HCT116 (cell line): ENCODE data around the gene TBC1D25. TPM values are rescaled to one million over a fixed set of nuclear protein-coding genes. Genes with fewer than 3 reads are reported as not detected.

ENCODE experiments used
- ATAC-seq: fragments of 200-7000 bp; cut with Tn5 transposase; 2 replicates; pipeline ENCODE4 v1.9.1; 2020; ENCODE audit warnings: mild to moderate bottlenecking, moderate library complexity
- BruUV-seq: library from RNA; stranded (reverse); fragments of 400-500 nt; replicated peaks from 2 replicates; lab custom pipeline; 2021; lab: Mats Ljungman, UMichigan
- CTCF ChIA-PET: fragments of 300-600 bp; sonication (Branson Sonifier 250); formaldehyde crosslinking; loops from one replicate; lab custom pipeline; 2021; ENCODE audit warnings: antibody characterized with exemption; lab: Charles Lee
- POLR2A ChIA-PET: fragments of 300-600, 350-600 bp; sonication (Branson Sonifier 250); formaldehyde crosslinking; loops from one replicate; lab custom pipeline; 2021; ENCODE audit warnings: antibody characterized with exemption; lab: Charles Lee
- RAD21 ChIA-PET, 2 experiments: fragments of 300-600 bp; sonication (Branson Sonifier 250); formaldehyde crosslinking; loops; one replicate each; lab custom pipeline; 2023; ENCODE audit warnings: low total read pairs in 2 of 2; ENCODE audit not compliant: uncharacterized antibody in 2 of 2, unreplicated experiment in 2 of 2, low non-redundant PET in 1 of 2; lab: Charles Lee
- DNase-seq: peaks from one replicate; pipeline ENCODE4 v3.0.0-alpha.2; 2010; ENCODE audit warnings: low read depth, low spot score
- H2AFZ ChIP-seq: fragments of 200-600 bp; shearing (Covaris generic), sonication (generic); 2 replicates; pipeline ENCODE4 v1.6.1; 2017; ENCODE audit warnings: low read depth, mixed run types, mixed read lengths, antibody characterized with exemption, low read length; ENCODE audit not compliant: poor library complexity, severe bottlenecking
- H3K27ac ChIP-seq: 2 replicates; pipeline ENCODE4 v1.5.1; 2012; ENCODE audit warnings: low read depth, low read length
- H3K27me3 ChIP-seq: fragments of 200-600 bp; sonication (generic); 2 replicates; pipeline ENCODE4 v1.6.1; 2016; ENCODE audit warnings: mixed run types, low read length, mixed read lengths; ENCODE audit not compliant: insufficient read depth
- H3K36me3 ChIP-seq, 2 experiments: fragments of 200-500 bp in 1 of 2; fragments of 200-600 bp in 1 of 2; sonication (Bioruptor generic) in 1 of 2; sonication (generic) in 1 of 2; 2 replicates each; pipeline versions ENCODE4 v1.5.1 to v1.6.1; 2014 to 2016; ENCODE audit warnings: low read length in 2 of 2, inconsistent platforms in 1 of 2, mixed read lengths in 1 of 2, mixed run types in 1 of 2; ENCODE audit not compliant: insufficient read depth in 2 of 2, control insufficient read depth in 1 of 2
- H3K4me1 ChIP-seq, 2 experiments: fragments of 200-600 bp in 1 of 2; sonication (generic) in 1 of 2; 2 replicates each; pipeline versions ENCODE4 v1.5.1 to v1.6.1; 2012 to 2017; ENCODE audit warnings: low read length in 2 of 2, inconsistent platforms in 1 of 2, mild to moderate bottlenecking in 1 of 2, mixed read lengths in 1 of 2, mixed run types in 1 of 2, moderate library complexity in 1 of 2; ENCODE audit not compliant: insufficient read depth in 2 of 2, control insufficient read depth in 1 of 2
- H3K4me2 ChIP-seq: fragments of 200-600 bp; sonication (generic); 2 replicates; pipeline ENCODE4 v1.6.1; 2017; ENCODE audit warnings: mixed run types, low read length, mixed read lengths
- H3K4me3 ChIP-seq, 2 experiments: fragments of 200-600 bp in 1 of 2; sonication (generic) in 1 of 2; replicated peaks in 1 of 2; 2 replicates each; pipeline ENCODE4 v1.5.1; 2011 to 2016; ENCODE audit warnings: low read length in 2 of 2, control low read depth in 1 of 2, low read depth in 1 of 2, mild to moderate bottlenecking in 1 of 2, mixed read lengths in 1 of 2, mixed run types in 1 of 2
- H3K79me2 ChIP-seq: fragments of 200-600 bp; sonication (generic); 2 replicates; pipeline ENCODE4 v1.6.1; 2017; ENCODE audit warnings: mild to moderate bottlenecking, mixed run types, low read length, moderate library complexity, mixed read lengths; ENCODE audit not compliant: insufficient read depth
- H3K9ac ChIP-seq: fragments of 200-600 bp; sonication (generic); 2 replicates; pipeline ENCODE4 v1.6.1; 2016; ENCODE audit warnings: low read length, mixed read lengths
- H3K9me2 ChIP-seq: fragments of 200-600 bp; sonication (generic), shearing (Covaris generic); 2 replicates; pipeline ENCODE4 v1.6.1; 2017; ENCODE audit warnings: mixed run types, mild to moderate bottlenecking, moderate library complexity; ENCODE audit not compliant: insufficient read depth
- H3K9me3 ChIP-seq, 2 experiments: fragments of 200-500 bp in 1 of 2; fragments of 200-600 bp in 1 of 2; sonication (Bioruptor generic) in 1 of 2; sonication (generic) in 1 of 2; 2 replicates each; pipeline ENCODE4 v1.6.1; 2014 to 2017; ENCODE audit warnings: low read length in 2 of 2, mixed read lengths in 2 of 2, inconsistent platforms in 1 of 2, low read depth in 1 of 2, mild to moderate bottlenecking in 1 of 2, mixed run types in 1 of 2, moderate library complexity in 1 of 2; ENCODE audit not compliant: control insufficient read depth in 1 of 2, insufficient read depth in 1 of 2
- H4K20me1 ChIP-seq: fragments of 200-600 bp; sonication (generic), shearing (Covaris generic); 2 replicates; pipeline ENCODE4 v1.6.1; 2017; ENCODE audit warnings: mixed run types, mild to moderate bottlenecking, moderate library complexity; ENCODE audit not compliant: insufficient read depth
- CTCF ChIP-seq, 3 experiments: fragments of 200-600 bp in 1 of 3; sonication (generic) in 1 of 3; IDR thresholded peaks in 2 of 3; conservative IDR thresholded peaks in 1 of 3; 2 replicates each; pipeline ENCODE4 v1.5.1; 2012 to 2017; ENCODE audit warnings: low read depth in 2 of 3, low read length in 2 of 3, antibody characterized with exemption in 1 of 3, borderline replicate concordance in 1 of 3, control low read depth in 1 of 3, mild to moderate bottlenecking in 1 of 3, mixed read lengths in 1 of 3, mixed run types in 1 of 3, moderate library complexity in 1 of 3; ENCODE audit not compliant: insufficient read depth in 1 of 3
- EZH2 ChIP-seq: fragments of 200-600 bp; sonication (generic); IDR thresholded peaks from 2 replicates; pipeline ENCODE4 v1.6.1; 2017; ENCODE audit warnings: antibody characterized with exemption, mixed run types
- EZH2phosphoT487 ChIP-seq: fragments of 200-600 bp; IDR thresholded peaks from 2 replicates; pipeline ENCODE4 v1.6.1; 2018; ENCODE audit warnings: antibody characterized with exemption, borderline replicate concordance
- FOSL1 ChIP-seq: IDR thresholded peaks from 2 replicates; pipeline ENCODE4 v1.6.1; 2012; ENCODE audit warnings: low read depth
- POLR2A ChIP-seq: IDR thresholded peaks from 2 replicates; pipeline ENCODE4 v1.7.0; 2011; ENCODE audit warnings: borderline replicate concordance; ENCODE audit not compliant: insufficient read depth, insufficient read length; ENCODE audit errors: extremely low read depth
- SIN3A ChIP-seq: IDR thresholded peaks from 2 replicates; pipeline ENCODE4 v1.6.1; 2012; ENCODE audit warnings: low read depth
- SRF ChIP-seq: IDR thresholded peaks from 2 replicates; pipeline ENCODE4 v1.6.1; 2012; ENCODE audit warnings: low read depth
- TCF7L2 ChIP-seq: IDR thresholded peaks from 2 replicates; pipeline ENCODE4 v1.7.0; 2011; ENCODE audit warnings: borderline replicate concordance, inconsistent platforms; ENCODE audit not compliant: insufficient read depth, insufficient read length; ENCODE audit errors: extremely low read depth
- YY1 ChIP-seq: IDR thresholded peaks from 2 replicates; pipeline ENCODE4 v1.6.1; 2011; ENCODE audit warnings: low read length, low read depth, moderate library complexity, mild to moderate bottlenecking; ENCODE audit not compliant: insufficient replicate concordance; ENCODE audit errors: extremely low read depth
- intact Hi-C: fragments of 100-400 bp; cut with micrococcal nuclease; formaldehyde crosslinking; loops from 2 replicates; pipeline ENCODE4 v1.10.0; 2022
- total RNA-seq: library from RNA; stranded (reverse); gene quantifications from one replicate; pipeline ENCODE4 v1.2.1, GENCODE V29; 2021; ENCODE audit not compliant: unreplicated experiment
- TF ChIP-seq, protein P1 (sequence below): IDR thresholded peaks from 2 replicates; pipeline ENCODE4 v1.6.1; 2012; ENCODE audit warnings: low read depth

The TBC1D25 gene
- total RNA-seq, 1 experiment from 2014 or later, result 10.5 TPM

- ChIA-PET POLR2A (no interaction called here), CTCF (no interaction called here), RAD21 (no interaction called here)
- H3K79me2 ChIP-seq, result no peaks in the 10 kb centered on the region
- DNase-seq (no peak), ATAC-seq (no peak)
- H2AFZ ChIP-seq, result no peak overlapping the region
- H3K27ac ChIP-seq, result no peak overlapping the region
- TF ChIP-seq CTCF (IDR thresholded peaks at IDR 0.05 in 2 of 3, conservative IDR thresholded peaks at IDR 0.05 in 1 of 3; ENCODE audit: borderline replicate concordance in 1 of 3, insufficient read depth in 1 of 3, low read depth in 2 of 3, low read length in 2 of 3) (no peak), EZH2 (no peak), SRF (no peak), TCF7L2 (no peak), EZH2phosphoT487 (no peak), FOSL1 (no peak), YY1 (no peak), POLR2A (no peak), SIN3A (no peak)
- TF ChIP-seq, protein P1, sequence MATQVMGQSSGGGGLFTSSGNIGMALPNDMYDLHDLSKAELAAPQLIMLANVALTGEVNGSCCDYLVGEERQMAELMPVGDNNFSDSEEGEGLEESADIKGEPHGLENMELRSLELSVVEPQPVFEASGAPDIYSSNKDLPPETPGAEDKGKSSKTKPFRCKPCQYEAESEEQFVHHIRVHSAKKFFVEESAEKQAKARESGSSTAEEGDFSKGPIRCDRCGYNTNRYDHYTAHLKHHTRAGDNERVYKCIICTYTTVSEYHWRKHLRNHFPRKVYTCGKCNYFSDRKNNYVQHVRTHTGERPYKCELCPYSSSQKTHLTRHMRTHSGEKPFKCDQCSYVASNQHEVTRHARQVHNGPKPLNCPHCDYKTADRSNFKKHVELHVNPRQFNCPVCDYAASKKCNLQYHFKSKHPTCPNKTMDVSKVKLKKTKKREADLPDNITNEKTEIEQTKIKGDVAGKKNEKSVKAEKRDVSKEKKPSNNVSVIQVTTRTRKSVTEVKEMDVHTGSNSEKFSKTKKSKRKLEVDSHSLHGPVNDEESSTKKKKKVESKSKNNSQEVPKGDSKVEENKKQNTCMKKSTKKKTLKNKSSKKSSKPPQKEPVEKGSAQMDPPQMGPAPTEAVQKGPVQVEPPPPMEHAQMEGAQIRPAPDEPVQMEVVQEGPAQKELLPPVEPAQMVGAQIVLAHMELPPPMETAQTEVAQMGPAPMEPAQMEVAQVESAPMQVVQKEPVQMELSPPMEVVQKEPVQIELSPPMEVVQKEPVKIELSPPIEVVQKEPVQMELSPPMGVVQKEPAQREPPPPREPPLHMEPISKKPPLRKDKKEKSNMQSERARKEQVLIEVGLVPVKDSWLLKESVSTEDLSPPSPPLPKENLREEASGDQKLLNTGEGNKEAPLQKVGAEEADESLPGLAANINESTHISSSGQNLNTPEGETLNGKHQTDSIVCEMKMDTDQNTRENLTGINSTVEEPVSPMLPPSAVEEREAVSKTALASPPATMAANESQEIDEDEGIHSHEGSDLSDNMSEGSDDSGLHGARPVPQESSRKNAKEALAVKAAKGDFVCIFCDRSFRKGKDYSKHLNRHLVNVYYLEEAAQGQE, result no peak
- H3K36me3 ChIP-seq, result no peaks in the 10 kb centered on the region
- H3K4me1 ChIP-seq, result peaks cover 0 to 15% of the 10 kb centered on the region in 2 experiments; a peak in 3 of 4 replicates
- no peak overlapping the region for H3K9ac ChIP-seq
- no peaks in the 10 kb centered on the region for H3K27me3 ChIP-seq
- no peaks in the 10 kb centered on the region for H4K20me1 ChIP-seq
- no peaks in the 10 kb centered on the region for H3K9me3 ChIP-seq
- no peak overlapping the region for H3K4me3 ChIP-seq
- intact Hi-C loops, result no loop called here
- H3K4me2 ChIP-seq, result no peak overlapping the region
- BruUV-seq, result no TSS peak
- no peaks in the 10 kb centered on the region for H3K9me2 ChIP-seq
Observed at GRCh38 chrX:48541140-48541814, 1.8 kb downstream of the TBC1D25 start.
